Colonic mucosa (tissue), 4 donors: ENCODE measurements around the gene DCDC2. TPM values are rescaled to one million over a fixed set of nuclear protein-coding genes. Genes with fewer than 3 reads are reported as not detected.
"Not testable (repeated sequence)": the region's sequence is repeated elsewhere in the genome, so short reads cannot be mapped to it uniquely, and the experiment has no call there.

ENCODE experiments used
- DNase-seq: peaks from one replicate; pipeline ENCODE4 v3.0.0-alpha.2; 2020
- H3K27ac ChIP-seq: fragments of 200-600 bp; one replicate; pipeline ENCODE4 v1.8.0; 2021
- H3K27me3 ChIP-seq: fragments of 200-600 bp; one replicate; pipeline ENCODE4 v1.8.0; 2021
- H3K36me3 ChIP-seq: fragments of 200-600 bp; one replicate; pipeline ENCODE4 v1.8.0; 2021
- H3K4me1 ChIP-seq: fragments of 200-600 bp; one replicate; pipeline ENCODE4 v1.8.0; 2021; ENCODE audit warnings: mild to moderate bottlenecking
- H3K4me3 ChIP-seq: fragments of 200-600 bp; one replicate; pipeline ENCODE4 v1.8.0; 2021
- H3K9ac ChIP-seq, 2 donors: one replicate each; pipeline ENCODE4 v1.7.0; 2013; ENCODE audit warnings: control low read depth in 2 of 2, low read depth in 2 of 2, low read length in 2 of 2
- H3K9me3 ChIP-seq: fragments of 200-600 bp; one replicate; pipeline ENCODE4 v1.8.0; 2021
- CTCF ChIP-seq: fragments of 200-600 bp; IDR thresholded peaks from one replicate; pipeline ENCODE4 v1.8.0; 2022; ENCODE audit warnings: antibody characterized with exemption, mild to moderate bottlenecking
- intact Hi-C: fragments of 100-400 bp; cut with DNase I; formaldehyde crosslinking; loops from one replicate; pipeline ENCODE4 v1.14.1; 2022
- total RNA-seq, 2 donors: library from RNA; stranded (reverse); fragmentation: NEBNext Ultra II Directional in 1 of 2; extraction: Animal tissue kit (Norgen Biotek cat#: 25700) in 1 of 2; gene quantifications; one replicate each; pipeline ENCODE4 v1.2.1, GENCODE V29; 2021
- donor health status: healthy.
- donor health status: DM: no; HTN: no; CAD: no.
- donor health status: DM: no; HTN: no; CAD: no.

Gene DCDC2
- 1 to 10 TPM; 3.3 to 9.4 TPM for total RNA-seq

GRCh38 chr6:24357336-24358218 lies at the start of gene DCDC2:
TSS of gene DCDC2 (minus strand) at chr6:24358059. CDS start at chr6:24357750, 309 bp downstream.
- Histone ChIP-seq H3K27me3 (no peaks in the 10 kb centered on the region), H3K27ac (peak within 1 kb of the TSS; percentile 50)

GRCh38 chr6:24405262-24405661 lies 47.4 kb upstream of the DCDC2 start:
- Histone ChIP-seq H3K4me3 (no peak overlapping the region), H3K27me3 (no peaks in the 10 kb centered on the region), H3K4me1 (no peaks in the 10 kb centered on the region), H3K9ac (no peak overlapping the region), H3K36me3 (no peaks in the 10 kb centered on the region), H3K9me3 (no peaks in the 10 kb centered on the region), H3K27ac (no peak overlapping the region)
- no peak for DNase-seq
- TF ChIP-seq CTCF: no peak
- intact Hi-C loops: no loop called here

More at GRCh38 chr6:24357336-24358218, at the start of gene DCDC2:
- DNase-seq: peak; percentile 90
- H3K4me1 ChIP-seq: peaks cover 4% of the 10 kb centered on the region
- no peak for TF ChIP-seq CTCF
- H3K9me3 ChIP-seq: no peaks in the 10 kb centered on the region
- H3K9ac ChIP-seq: peak within 1 kb of the TSS in 1 of 2 donors; percentile 43
- H3K4me3 ChIP-seq: peak within 1 kb of the TSS; percentile 51
- H3K36me3 ChIP-seq: no peaks in the 10 kb centered on the region
- intact Hi-C loops: no loop called here

- Histone ChIP-seq H3K9ac (peak overlapping the region; percentile 91 to 95), H3K27me3 (no peaks in the 10 kb centered on the region), H3K27ac (peak overlapping the region; percentile 72), H3K4me3 (peak overlapping the region; percentile 97), H3K36me3 (no peaks in the 10 kb centered on the region), H3K4me1 (no peaks in the 10 kb centered on the region), H3K9me3 (no peaks in the 10 kb centered on the region)
- DNase-seq: no peak
- intact Hi-C loops: no loop called here
- no peak for TF ChIP-seq CTCF
Measured at GRCh38 chr6:24403501-24403824, 45.6 kb upstream of the DCDC2 start.

GRCh38 chr6:24402697-24403500 lies 45.0 kb upstream of the DCDC2 start, which contains the start of gene MRS2:
TSS of gene MRS2 (plus strand) at chr6:24402936. CDS start at chr6:24403047, 111 bp downstream.
- peak within 1 kb of the TSS; percentile 91 to 95 for H3K9ac ChIP-seq
- intact Hi-C loops: no loop called here
- H3K27me3 ChIP-seq: no peaks in the 10 kb centered on the region
- DNase-seq: peak; percentile 94
- no peak for TF ChIP-seq CTCF
- H3K4me3 ChIP-seq: peak within 1 kb of the TSS; percentile 97
- H3K27ac ChIP-seq: peak within 1 kb of the TSS; percentile 72
- no peaks in the 10 kb centered on the region for H3K4me1 ChIP-seq
- H3K9me3 ChIP-seq: no peaks in the 10 kb centered on the region
- H3K36me3 ChIP-seq: no peaks in the 10 kb centered on the region

- no peaks in the 10 kb centered on the region for H3K36me3 ChIP-seq
- no peak overlapping the region for H3K9ac ChIP-seq
- no peaks in the 10 kb centered on the region for H3K9me3 ChIP-seq
- no peak for DNase-seq
- TF ChIP-seq CTCF: no peak
- no peak overlapping the region for H3K27ac ChIP-seq
- intact Hi-C loops: no loop called here
- H3K4me1 ChIP-seq: no peaks in the 10 kb centered on the region
- H3K27me3 ChIP-seq: no peaks in the 10 kb centered on the region
- no peak overlapping the region for H3K4me3 ChIP-seq
Measured at GRCh38 chr6:24401458-24401857, 43.6 kb upstream of the DCDC2 start.

- H3K9ac ChIP-seq, H3K9me3 ChIP-seq, DNase-seq, H3K4me3 ChIP-seq, H3K27ac ChIP-seq, H3K36me3 ChIP-seq, H3K27me3 ChIP-seq, intact Hi-C loops, H3K4me1 ChIP-seq: not testable (repeated sequence)
Measured at GRCh38 chr6:24400045-24401039, 42.5 kb upstream of the DCDC2 start.
